NCI-H128 (cell line): ENCODE data around the gene SND1.
"Not testable (repeated sequence)": the region's sequence is repeated elsewhere in the genome, so short reads cannot be mapped to it uniquely, and the experiment has no call there.

Experiments used
- DNase-seq: peaks from one replicate; lab custom pipeline; 2025; ENCODE audit not compliant: unreplicated experiment; lab: John Stamatoyannopoulos, UW

The SND1 gene

GRCh38 chr7:127902753-127903152 lies 250.8 kb downstream of the SND1 start:
- not testable (repeated sequence) for DNase-seq

DNA sequence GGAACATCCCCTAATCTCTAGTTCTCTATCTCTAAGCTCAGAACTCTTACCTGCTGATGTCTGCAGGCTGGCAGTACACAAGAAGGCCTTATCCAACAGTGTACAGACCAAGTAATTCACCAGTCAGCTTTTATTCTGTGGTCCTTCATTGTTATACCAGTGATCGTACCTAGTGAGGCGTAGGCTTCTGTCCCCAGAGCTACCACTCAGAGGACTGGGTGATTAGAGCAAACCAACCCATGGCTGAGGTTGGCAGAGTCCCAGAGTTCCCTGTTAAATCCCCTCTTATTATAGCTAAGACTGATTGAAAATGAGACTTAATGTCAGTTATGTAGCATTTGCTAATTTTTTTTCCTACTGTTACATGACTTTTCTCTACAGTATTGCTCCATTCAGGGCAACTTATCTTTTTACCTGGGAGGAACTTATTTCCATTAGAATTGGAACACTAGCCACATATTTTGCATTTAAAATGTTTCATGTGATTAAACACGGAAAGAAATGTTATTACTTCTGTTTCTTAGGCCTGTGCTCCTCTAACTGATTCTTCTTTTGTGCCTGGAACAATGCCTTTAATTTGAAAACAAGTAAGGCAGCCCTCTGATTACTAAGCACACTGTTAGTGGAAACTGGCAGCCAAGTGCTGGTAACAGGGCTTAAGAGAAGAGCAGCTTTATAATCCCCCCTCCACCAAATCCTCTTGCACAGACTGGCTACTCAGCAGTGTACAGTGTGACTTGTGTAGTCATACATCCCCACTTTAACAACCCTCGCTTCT lies 252.1 kb downstream of the SND1 start:
- no peak for DNase-seq

GRCh38 chr7:127904670-127904985 lies 252.6 kb downstream of the SND1 start:
- no peak for DNase-seq

- DNase-seq = no peak
These were observed 253.0 kb downstream of the SND1 start for GRCh38 chr7:127905021-127905420.

- no peak for DNase-seq
These were observed 253.7 kb downstream of the SND1 start for GRCh38 chr7:127905491-127906330.

- no peak for DNase-seq
These were observed 255.4 kb downstream of the SND1 start for GRCh38 chr7:127907110-127908040.

DNA sequence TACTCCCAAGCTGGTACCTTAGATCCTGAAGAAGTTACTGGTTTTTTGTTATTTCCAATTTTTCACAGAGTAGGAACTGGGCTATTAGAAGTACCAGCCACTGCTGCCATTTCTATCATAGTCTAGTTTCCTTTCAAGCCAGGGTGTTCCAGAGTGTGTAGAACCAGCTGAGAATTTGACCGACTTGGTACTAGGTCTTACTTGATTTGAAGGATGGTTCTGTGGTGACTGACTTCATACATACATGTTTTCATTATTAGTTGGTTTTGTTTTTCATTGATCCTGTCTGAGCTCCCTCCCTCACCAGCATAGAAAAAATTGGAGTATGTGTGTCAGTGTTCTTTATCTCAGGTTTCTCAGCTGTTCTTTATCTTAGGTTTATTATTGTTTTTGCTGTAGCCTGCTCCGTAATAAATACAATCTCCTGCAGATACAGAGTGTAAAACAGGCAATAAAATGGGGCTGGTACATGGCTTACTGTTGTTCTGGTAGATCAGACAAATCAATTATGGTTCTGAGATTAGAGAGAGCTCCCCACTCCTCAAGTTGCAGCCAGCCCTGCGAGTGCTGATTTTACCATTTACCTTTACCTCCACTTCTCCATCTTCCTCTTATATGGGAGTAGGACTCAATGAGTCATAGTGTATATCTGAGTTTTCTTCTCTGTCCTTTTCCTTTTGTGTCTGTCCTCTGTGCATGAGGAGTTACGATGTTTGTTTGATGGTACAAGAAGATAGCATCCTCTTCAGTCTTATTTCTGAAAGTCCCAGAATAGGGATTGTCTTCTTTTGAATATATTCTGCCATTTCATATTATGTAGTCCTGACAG lies 256.6 kb downstream of the SND1 start:
- no peak for DNase-seq

DNA sequence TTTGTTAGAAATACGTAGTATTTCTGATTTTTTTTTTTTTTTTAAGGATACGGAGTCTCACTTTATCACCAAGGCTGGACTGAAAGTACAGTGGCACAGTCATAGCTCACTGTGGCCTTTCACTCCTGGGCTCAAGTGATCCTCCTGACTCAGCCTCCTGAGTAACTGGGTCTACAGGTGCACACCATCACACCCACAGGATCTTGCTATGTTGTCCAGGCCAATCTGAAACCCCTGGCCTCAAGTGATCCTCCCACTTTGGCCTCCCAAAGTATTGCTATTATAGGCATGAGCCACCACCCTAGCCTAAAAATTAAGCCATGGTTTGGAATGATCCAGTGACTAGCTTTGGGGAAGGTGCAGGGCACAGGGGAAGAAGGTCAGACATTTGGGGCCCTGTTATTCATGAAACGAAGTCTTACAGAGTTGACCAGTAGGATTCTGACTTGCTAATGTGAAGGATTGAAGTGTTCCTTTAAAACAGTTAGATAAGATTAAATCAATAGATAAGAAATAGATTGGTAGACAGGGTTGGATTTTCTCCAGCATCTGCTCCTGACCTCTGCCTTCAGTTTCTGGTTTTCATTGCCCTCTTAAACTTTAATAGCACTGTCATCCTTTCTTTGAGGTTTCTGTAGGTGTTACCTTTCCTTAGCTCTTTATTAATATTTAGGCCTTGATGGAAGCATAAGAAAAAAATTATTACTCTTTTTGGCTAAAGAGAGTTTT lies 257.6 kb downstream of the SND1 start:
- no peak for DNase-seq

DNA sequence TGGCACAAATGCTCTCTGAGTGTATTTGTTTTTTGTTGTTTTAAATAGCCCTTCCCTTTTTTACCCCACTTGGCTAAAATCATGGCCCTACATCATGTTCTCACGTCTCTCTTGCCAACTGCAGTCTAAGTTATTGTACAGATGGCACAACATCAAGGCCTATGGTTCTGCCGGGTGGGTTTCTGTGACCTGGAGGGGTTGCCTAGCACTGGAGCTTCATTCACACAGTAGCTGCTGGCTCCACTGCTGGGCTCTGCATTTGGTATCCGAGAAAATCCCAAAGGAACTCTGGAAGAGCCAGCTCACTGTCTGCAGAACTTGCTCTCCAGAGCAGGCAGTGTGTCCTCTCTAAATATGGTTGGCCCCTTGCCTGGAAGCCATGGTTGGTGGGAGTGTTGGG lies 258.7 kb downstream of the SND1 start:
- no peak for DNase-seq

GRCh38 chr7:127911968-127912511 lies 260.0 kb downstream of the SND1 start:
- no peak for DNase-seq

- DNase-seq = no peak
These were observed 260.9 kb downstream of the SND1 start for GRCh38 chr7:127912901-127913300.

DNA sequence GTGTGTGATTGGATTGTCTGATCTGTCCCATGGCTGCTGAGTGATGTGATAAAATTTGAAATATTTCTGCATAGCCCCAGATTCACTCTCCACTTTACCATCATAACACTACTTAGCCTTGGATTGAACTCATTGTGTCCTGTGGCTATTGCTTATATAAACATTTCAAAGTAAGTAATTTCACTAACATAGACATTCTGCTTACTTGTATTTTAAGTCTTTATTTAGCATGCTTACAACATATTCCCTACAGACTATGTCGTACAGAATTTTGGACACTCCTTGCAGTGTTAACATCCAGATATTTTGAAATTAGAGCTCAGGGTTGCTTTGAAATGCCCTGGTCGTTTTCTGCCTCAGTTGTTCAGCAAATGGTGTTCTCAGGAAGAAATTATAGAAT lies 261.7 kb downstream of the SND1 start:
- no peak for DNase-seq

- no peak for DNase-seq
These were observed 262.7 kb downstream of the SND1 start for GRCh38 chr7:127914693-127915092.

- DNase-seq = no peak
These were observed 264.7 kb downstream of the SND1 start for GRCh38 chr7:127916735-127917134.

DNA sequence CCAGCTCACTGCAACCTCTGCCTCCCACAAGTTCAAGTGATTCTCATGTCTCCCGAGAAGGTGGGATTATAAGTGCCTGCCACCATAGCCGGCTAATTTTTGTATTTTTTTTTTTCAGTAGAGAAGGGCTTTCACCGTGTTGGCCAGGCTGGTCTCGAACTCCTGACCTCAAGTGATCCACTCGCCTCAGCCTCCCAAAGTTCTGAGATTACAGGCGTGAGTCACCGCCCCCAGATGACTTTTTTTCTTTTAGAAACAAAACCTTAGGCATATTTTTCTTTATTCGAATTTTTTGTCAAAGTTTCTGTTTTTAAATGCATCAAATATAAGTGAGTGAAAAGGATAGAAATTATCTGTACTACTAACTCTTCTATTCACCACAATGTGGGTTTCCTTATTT lies 266.1 kb downstream of the SND1 start:
- DNase-seq = no peak

DNA sequence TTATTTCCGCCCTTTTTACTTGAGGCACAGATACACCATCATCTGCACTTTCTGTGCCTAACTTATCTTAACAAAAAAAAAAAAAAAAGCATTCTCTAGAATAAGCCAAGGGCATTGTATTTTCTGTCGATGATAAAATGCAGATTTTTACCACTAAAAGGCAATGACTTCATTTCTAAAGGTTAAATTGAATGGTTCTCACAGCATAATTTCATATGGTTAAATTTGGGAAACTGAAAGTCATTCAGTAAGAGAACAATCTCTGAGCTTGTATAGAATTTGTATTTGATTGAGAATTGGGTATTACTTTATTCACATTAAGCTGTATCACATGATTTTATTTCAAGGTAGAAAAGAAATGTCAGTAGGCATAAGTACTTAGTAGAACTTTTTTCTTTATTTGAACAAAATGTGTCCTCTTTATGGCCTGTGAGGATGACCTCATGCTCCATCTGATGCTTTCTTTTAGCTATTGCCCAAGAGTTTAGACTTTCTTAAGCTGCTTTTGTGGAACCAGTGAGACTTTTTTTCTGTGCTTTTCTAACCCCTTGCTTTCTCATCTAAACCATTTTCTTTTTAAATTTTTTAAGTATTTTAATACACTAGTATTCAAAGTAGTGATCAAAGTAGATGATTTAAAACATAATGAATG lies 268.9 kb downstream of the SND1 start:
- no peak for DNase-seq

DNA sequence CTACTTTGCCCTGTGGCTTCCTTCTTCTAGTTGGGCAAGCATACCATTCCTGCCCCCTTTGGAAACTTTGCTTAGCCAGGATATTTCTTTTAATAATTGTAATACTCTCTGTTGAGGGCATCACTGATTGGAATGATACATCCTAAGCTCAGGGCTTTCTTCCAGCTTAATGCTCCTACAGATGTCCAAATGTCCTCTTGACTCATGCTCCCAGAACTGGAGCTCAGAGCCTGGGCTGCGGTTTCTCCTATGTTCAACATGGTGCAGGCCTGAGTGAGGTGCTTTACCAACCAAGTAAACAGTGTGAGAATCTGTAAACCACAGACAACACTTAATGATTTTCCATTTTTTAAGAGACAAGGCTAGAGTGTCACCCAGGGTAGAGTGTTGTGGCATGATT lies 270.7 kb downstream of the SND1 start:
- DNase-seq = no peak

DNA sequence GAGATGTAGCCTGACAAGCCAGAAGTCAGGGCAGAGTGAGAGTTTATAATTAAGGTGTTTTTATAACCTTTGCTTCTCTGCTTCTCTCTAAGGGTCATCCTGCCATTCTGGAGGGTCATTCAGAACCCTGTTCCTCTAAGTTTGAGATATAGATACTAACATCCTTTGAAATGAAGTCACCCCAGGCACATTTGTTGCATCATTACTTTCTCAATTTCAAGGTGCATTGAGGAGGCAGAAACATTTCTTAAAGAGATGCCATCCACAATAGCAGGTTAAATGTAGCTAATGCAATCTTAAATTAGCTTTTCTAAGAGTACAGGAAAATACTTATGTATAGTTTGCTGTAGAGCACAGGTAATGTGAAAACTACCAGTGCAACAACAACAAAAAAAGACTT lies 272.9 kb downstream of the SND1 start:
- DNase-seq = no peak

DNA sequence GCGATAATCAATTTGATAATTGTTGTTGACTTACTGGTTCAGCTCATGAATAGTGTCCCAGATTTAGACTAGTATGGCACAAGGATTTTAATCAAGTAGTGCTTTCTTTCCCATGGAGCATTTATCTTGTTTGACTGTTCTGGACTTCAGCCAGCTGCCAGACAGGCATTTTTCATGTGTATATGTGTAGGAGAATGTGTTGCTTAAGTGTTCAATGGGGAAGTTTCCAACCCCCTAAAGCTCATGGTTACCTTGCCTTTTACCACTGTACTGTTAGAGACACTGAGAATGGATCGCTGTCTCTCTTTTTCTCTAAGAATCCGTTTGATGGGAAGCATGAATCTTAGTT lies 275.3 kb downstream of the SND1 start:
- no peak for DNase-seq
